Measurements from ENCODE around the gene FOXP1. TPM values are rescaled to one million over a fixed set of nuclear protein-coding genes. Genes with fewer than 3 reads are reported as not detected.

Gene FOXP1
- total RNA-seq, 1 experiment from 2014 or later = 31.8 TPM

GRCh38 chr3:71139496-71139895 is 444.0 kb downstream of the FOXP1 start:
- no peak for DNase-seq (ENCODE audit: low read depth)
- in situ Hi-C loops (cut with HindIII; ENCODE audit: low pct_unique_long_range_greater_than_20kb, low sequenced_read_pairs) = no loop called here

- in situ Hi-C loops (cut with HindIII; ENCODE audit: low pct_unique_long_range_greater_than_20kb, low sequenced_read_pairs) = no loop called here
- DNase-seq (ENCODE audit: low read depth) = no peak
Observed at GRCh38 chr3:71138410-71138809, 445.1 kb downstream of the FOXP1 start.

GRCh38 chr3:71136276-71136675 is 447.3 kb downstream of the FOXP1 start:
- in situ Hi-C loops (cut with HindIII; ENCODE audit: low pct_unique_long_range_greater_than_20kb, low sequenced_read_pairs) = no loop called here

GRCh38 chr3:71135373-71136088 is 448.0 kb downstream of the FOXP1 start:
- DNase-seq (ENCODE audit: low read depth) = no peak
- in situ Hi-C loops (cut with HindIII; ENCODE audit: low pct_unique_long_range_greater_than_20kb, low sequenced_read_pairs) = no loop called here

More at GRCh38 chr3:71136276-71136675, 447.3 kb downstream of the FOXP1 start:
- no peak for DNase-seq (ENCODE audit: low read depth)

- no peak for DNase-seq (ENCODE audit: low read depth)
- in situ Hi-C loops (cut with HindIII; ENCODE audit: low pct_unique_long_range_greater_than_20kb, low sequenced_read_pairs) = no loop called here
Observed at GRCh38 chr3:71134521-71134920, 449.0 kb downstream of the FOXP1 start.

GRCh38 chr3:71133865-71134264 is 449.7 kb downstream of the FOXP1 start:
- in situ Hi-C loops (cut with HindIII; ENCODE audit: low pct_unique_long_range_greater_than_20kb, low sequenced_read_pairs) = no loop called here
- no peak for DNase-seq (ENCODE audit: low read depth)

GRCh38 chr3:71132995-71133730 is 450.4 kb downstream of the FOXP1 start:
- peak; percentile 71 for DNase-seq (ENCODE audit: low read depth)
- in situ Hi-C loops (cut with HindIII; ENCODE audit: low pct_unique_long_range_greater_than_20kb, low sequenced_read_pairs) = no loop called here

GRCh38 chr3:71131375-71132314 is 451.9 kb downstream of the FOXP1 start:
- in situ Hi-C loops (cut with HindIII; ENCODE audit: low pct_unique_long_range_greater_than_20kb, low sequenced_read_pairs) = no loop called here
- DNase-seq (ENCODE audit: low read depth) = peak; percentile 64

- DNase-seq (ENCODE audit: low read depth) = peak; percentile 86
- in situ Hi-C loops (cut with HindIII; ENCODE audit: low pct_unique_long_range_greater_than_20kb, low sequenced_read_pairs) = no loop called here
Observed at GRCh38 chr3:71130471-71131374, 452.8 kb downstream of the FOXP1 start.

GRCh38 chr3:71129611-71130431 is 453.7 kb downstream of the FOXP1 start:
- DNase-seq (ENCODE audit: low read depth) = peak; percentile 64
- in situ Hi-C loops (cut with HindIII; ENCODE audit: low pct_unique_long_range_greater_than_20kb, low sequenced_read_pairs) = no loop called here

GRCh38 chr3:71128961-71129360 is 454.6 kb downstream of the FOXP1 start:
- peak; percentile 60 for DNase-seq (ENCODE audit: low read depth)
- in situ Hi-C loops (cut with HindIII; ENCODE audit: low pct_unique_long_range_greater_than_20kb, low sequenced_read_pairs) = no loop called here

GRCh38 chr3:71127844-71128243 is 455.7 kb downstream of the FOXP1 start:
- in situ Hi-C loops (cut with HindIII; ENCODE audit: low pct_unique_long_range_greater_than_20kb, low sequenced_read_pairs) = no loop called here

GRCh38 chr3:71127052-71127831 is 456.3 kb downstream of the FOXP1 start:
- in situ Hi-C loops (cut with HindIII; ENCODE audit: low pct_unique_long_range_greater_than_20kb, low sequenced_read_pairs) = no loop called here
- DNase-seq (ENCODE audit: low read depth) = peak; percentile 56

More at GRCh38 chr3:71127844-71128243, 455.7 kb downstream of the FOXP1 start:
- no peak for DNase-seq (ENCODE audit: low read depth)

- in situ Hi-C loops (cut with HindIII; ENCODE audit: low pct_unique_long_range_greater_than_20kb, low sequenced_read_pairs) = no loop called here
- DNase-seq (ENCODE audit: low read depth) = no peak
Observed at GRCh38 chr3:71125738-71126137, 457.8 kb downstream of the FOXP1 start.

- in situ Hi-C loops (cut with HindIII; ENCODE audit: low pct_unique_long_range_greater_than_20kb, low sequenced_read_pairs) = loop anchor here (25.0 kb wide), 1 partner anchor 463 kb away; the partner anchor contains the start of gene FOXP1
- no peak for DNase-seq (ENCODE audit: low read depth)
Observed at GRCh38 chr3:71124048-71124447, 459.5 kb downstream of the FOXP1 start.

- DNase-seq (ENCODE audit: low read depth) = no peak
- in situ Hi-C loops (cut with HindIII; ENCODE audit: low pct_unique_long_range_greater_than_20kb, low sequenced_read_pairs) = loop anchor here (25.0 kb wide), 1 partner anchor 465 kb away; the partner anchor contains the start of gene FOXP1
Observed at GRCh38 chr3:71122641-71123040, 460.9 kb downstream of the FOXP1 start.
